HG03520 (cell line): ENCODE measurements around the gene ADAT3.
A peak's percentile ranks its signal among the peaks of the same experiment; 100 is the strongest.

Experiments
- ATAC-seq: cut with Tn5 transposase; IDR thresholded peaks from one replicate; pipeline ENCODE4 v1.9.1; 2021; ENCODE audit warnings: mild to moderate bottlenecking, moderate library complexity; ENCODE audit not compliant: unreplicated experiment

Gene ADAT3

GRCh38 chr19:1905110-1905862 is at the start of gene ADAT3, which contains the start of gene SCAMP4:
TSS of gene ADAT3 (plus strand) at chr19:1905399. CDS start at chr19:1912048, 6,649 bp downstream.
TSS of gene SCAMP4 (plus strand) at chr19:1905399. CDS start at chr19:1915020, 9,621 bp downstream.
- ATAC-seq, result peak; percentile 79

- ATAC-seq, result no peak
These were observed 49.4 kb upstream of the ADAT3 start for GRCh38 chr19:1855828-1856255.

GRCh38 chr19:1856345-1856697 is 48.9 kb upstream of the ADAT3 start:
- ATAC-seq, result no peak

GRCh38 chr19:1856698-1857603 is 48.2 kb upstream of the ADAT3 start:
- ATAC-seq, result no peak

- no peak for ATAC-seq
These were observed 47.4 kb upstream of the ADAT3 start for GRCh38 chr19:1857648-1858326.

- ATAC-seq, result no peak
These were observed 46.7 kb upstream of the ADAT3 start for GRCh38 chr19:1858412-1859081.

GRCh38 chr19:1859331-1859781 is 45.8 kb upstream of the ADAT3 start:
- no peak for ATAC-seq

GRCh38 chr19:1860042-1860775 is 45.0 kb upstream of the ADAT3 start:
- no peak for ATAC-seq

- ATAC-seq, result no peak
These were observed 44.2 kb upstream of the ADAT3 start for GRCh38 chr19:1860821-1861598.

GRCh38 chr19:1861599-1862031 is 43.6 kb upstream of the ADAT3 start:
- no peak for ATAC-seq

GRCh38 chr19:1862068-1862423 is 43.2 kb upstream of the ADAT3 start:
- no peak for ATAC-seq

- ATAC-seq, result no peak
These were observed 42.5 kb upstream of the ADAT3 start for GRCh38 chr19:1862424-1863327.

- ATAC-seq, result no peak
These were observed 41.9 kb upstream of the ADAT3 start, which contains the start of gene KLF16 for GRCh38 chr19:1863328-1863637. TSS of gene KLF16 (minus strand) at chr19:1863579. CDS start at chr19:1863497, 82 bp downstream.

- ATAC-seq, result peak; percentile 55
These were observed 41.3 kb upstream of the ADAT3 start for GRCh38 chr19:1863638-1864479.

GRCh38 chr19:1864480-1865171 is 40.6 kb upstream of the ADAT3 start:
- ATAC-seq, result peak; percentile 24

GRCh38 chr19:1865172-1866010 is 39.8 kb upstream of the ADAT3 start:
- ATAC-seq, result no peak
